Liver (tissue), 9 donors: Measurements from ENCODE around the gene FYCO1. TPM values are rescaled to one million over a fixed set of nuclear protein-coding genes. Genes with fewer than 3 reads are reported as not detected.

Experiments used
- DNase-seq: peaks from one replicate; pipeline ENCODE4 v3.0.0-alpha.2; 2017; ENCODE audit warnings: low spot score
- H3K27ac ChIP-seq, 2 donors: one replicate each; pipeline ENCODE4 v1.7.0; 2013; ENCODE audit warnings: inconsistent platforms in 2 of 2, low read length in 2 of 2, control low read depth in 1 of 2, low read depth in 1 of 2, mild to moderate bottlenecking in 1 of 2
- H3K27me3 ChIP-seq, 4 donors: one replicate each; pipeline versions ENCODE4 v1.6.1 to v1.7.0; 2013; ENCODE audit warnings: low read length in 3 of 4, inconsistent platforms in 1 of 4, mild to moderate bottlenecking in 1 of 4, moderate library complexity in 1 of 4; ENCODE audit not compliant: control insufficient read depth in 4 of 4, insufficient read depth in 4 of 4
- H3K36me3 ChIP-seq, 4 donors: one replicate each; pipeline versions ENCODE4 v1.6.1 to v1.7.0; 2013; ENCODE audit warnings: low read length in 3 of 4, mild to moderate bottlenecking in 3 of 4, low read depth in 1 of 4, moderate library complexity in 1 of 4; ENCODE audit not compliant: control insufficient read depth in 4 of 4, insufficient read depth in 3 of 4
- H3K4me1 ChIP-seq, 4 donors: one replicate each; pipeline versions ENCODE4 v1.6.1 to v1.7.0; 2013; ENCODE audit warnings: low read length in 3 of 4, mild to moderate bottlenecking in 3 of 4, moderate library complexity in 1 of 4; ENCODE audit not compliant: control insufficient read depth in 4 of 4, insufficient read depth in 4 of 4
- H3K4me3 ChIP-seq, 3 donors: one replicate each; pipeline versions ENCODE4 v1.6.1 to v1.7.0; 2013; ENCODE audit warnings: low read length in 3 of 3, control low read depth in 1 of 3, low read depth in 1 of 3, mild to moderate bottlenecking in 1 of 3
- H3K9ac ChIP-seq, 2 donors: one replicate each; pipeline ENCODE4 v1.7.0; 2013; ENCODE audit warnings: low read length in 2 of 2, mild to moderate bottlenecking in 2 of 2, moderate library complexity in 2 of 2, control low read depth in 1 of 2, low read depth in 1 of 2
- H3K9me3 ChIP-seq, 4 donors: one replicate each; pipeline versions ENCODE4 v1.6.1 to v1.7.0; 2013; ENCODE audit warnings: low read length in 3 of 4; ENCODE audit not compliant: control insufficient read depth in 4 of 4
- EGR1 ChIP-seq, 2 donors: IDR thresholded peaks; 2 replicates each; pipeline ENCODE4 v1.6.1; 2016 to 2018; ENCODE audit warnings: antibody characterized with exemption in 2 of 2, low read depth in 2 of 2
- FOXA1 ChIP-seq: IDR thresholded peaks from 2 replicates; pipeline ENCODE4 v1.6.1; 2016; ENCODE audit warnings: antibody characterized with exemption
- GABPA ChIP-seq, 2 donors: IDR thresholded peaks in 1 of 2; conservative IDR thresholded peaks in 1 of 2; 2 replicates each; pipeline ENCODE4 v1.6.1; 2016; ENCODE audit warnings: antibody characterized with exemption in 2 of 2, mild to moderate bottlenecking in 1 of 2, moderate library complexity in 1 of 2
- HNF4A ChIP-seq, 2 donors: conservative IDR thresholded peaks; 2 replicates each; pipeline ENCODE4 v1.6.1; 2016; ENCODE audit warnings: antibody characterized with exemption in 2 of 2, mild to moderate bottlenecking in 2 of 2
- HNF4G ChIP-seq: IDR thresholded peaks from 2 replicates; pipeline ENCODE4 v1.6.1; 2016; ENCODE audit warnings: antibody characterized with exemption
- JUND ChIP-seq, 2 donors: IDR thresholded peaks; 2 replicates each; pipeline ENCODE4 v1.6.1; 2016; ENCODE audit warnings: antibody characterized with exemption in 2 of 2
- NR2F2 ChIP-seq: IDR thresholded peaks from 2 replicates; pipeline ENCODE4 v1.6.1; 2016; ENCODE audit warnings: antibody characterized with exemption
- RAD21 ChIP-seq, 2 donors: IDR thresholded peaks; 2 replicates each; pipeline ENCODE4 v1.6.1; 2016; ENCODE audit warnings: antibody characterized with exemption in 2 of 2, mild to moderate bottlenecking in 2 of 2
- RXRA ChIP-seq, 2 donors: IDR thresholded peaks; 2 replicates each; pipeline ENCODE4 v1.6.1; 2017 to 2018; ENCODE audit warnings: antibody characterized with exemption in 2 of 2, mild to moderate bottlenecking in 1 of 2
- SP1 ChIP-seq: IDR thresholded peaks from 2 replicates; pipeline ENCODE4 v1.6.1; 2018; ENCODE audit warnings: antibody characterized with exemption, mild to moderate bottlenecking
- TAF1 ChIP-seq: conservative IDR thresholded peaks from 2 replicates; pipeline ENCODE4 v1.6.1; 2016; ENCODE audit warnings: antibody characterized with exemption, mild to moderate bottlenecking
- YY1 ChIP-seq: IDR thresholded peaks from 2 replicates; pipeline ENCODE4 v1.6.1; 2016; ENCODE audit warnings: antibody characterized with exemption, mild to moderate bottlenecking
- ZBTB33 ChIP-seq: IDR thresholded peaks from 2 replicates; pipeline ENCODE4 v1.6.1; 2016; ENCODE audit warnings: antibody characterized with exemption
- WGBS: extraction: QIAGEN DNeasy Blood & Tissue Kit; methylation state at CpG from one replicate; pipeline ENCODE4 v1.1.7; 2013; 5-methylcytosine and 5-hydroxymethylcytosine counted together
- polyA plus RNA-seq, 2 donors: library from polyadenylated mRNA; stranded (reverse) in 1 of 2; unstranded in 1 of 2; fragments of 200-250 nt in 1 of 2; fragments of >200 nt in 1 of 2; fragmentation: Nextera tagmentation in 1 of 2; extraction: Ambion mirVana in 1 of 2; gene quantifications; one replicate each; pipeline versions ENCODE4 v1.2.1 to v1.2.3, GENCODE V29; 2013 to 2015
- total RNA-seq, 2 donors: library from RNA; depleted of rRNA; stranded (reverse); fragments of >200 nt; gene quantifications; one replicate each; pipeline ENCODE4 v1.2.3, GENCODE V29; 2014
- TF ChIP-seq, protein P1 (sequence below): IDR thresholded peaks from 2 replicates; pipeline ENCODE4 v1.6.1; 2016; ENCODE audit warnings: antibody characterized with exemption
- TF ChIP-seq, protein P2 (sequence below): IDR thresholded peaks from 2 replicates; pipeline ENCODE4 v1.6.1; 2016; ENCODE audit warnings: antibody characterized with exemption, mild to moderate bottlenecking
- TF ChIP-seq, protein P3 (sequence below): IDR thresholded peaks from 2 replicates; pipeline ENCODE4 v1.6.1; 2016; ENCODE audit warnings: antibody characterized with exemption
- donor health status: healthy.
- donor health status: healthy.
- donor health status: healthy.
- donor health status: healthy.
- donor health status: healthy.

The FYCO1 gene
- total and polyA plus RNA-seq, 4 donors: 3.0 to 17.1 (median 10.2) TPM

GRCh38 chr3:45950686-45951600, 44.7 kb downstream of the FYCO1 start:
- 95% methylated on average over 6 of the region's 6 CpGs for WGBS

GRCh38 chr3:45950131-45950530, 45.5 kb downstream of the FYCO1 start:
- TF ChIP-seq HNF4G: no peak
- no peaks in the 10 kb centered on the region for H3K27me3 ChIP-seq
- 94% methylated on average over 2 of the region's 2 CpGs for WGBS
- H3K4me1 ChIP-seq: peaks cover 0 to 8% (median 4%) of the 10 kb centered on the region in 4 donors
- peak overlapping the region in 1 of 2 donors; percentile 28 for H3K27ac ChIP-seq
- H3K4me3 ChIP-seq: no peak overlapping the region
- H3K9me3 ChIP-seq: no peaks in the 10 kb centered on the region
- no peak for DNase-seq
- H3K36me3 ChIP-seq: peaks cover 3 to 68% (median 31%) of the 10 kb centered on the region in 4 donors
- H3K9ac ChIP-seq: no peak overlapping the region

More at GRCh38 chr3:45950686-45951600, 44.7 kb downstream of the FYCO1 start:
- DNase-seq: no peak
- Histone ChIP-seq H3K36me3 (peaks cover 6 to 68% (median 36%) of the 10 kb centered on the region in 4 donors), H3K4me1 (peaks cover 0 to 8% (median 4%) of the 10 kb centered on the region in 4 donors), H3K27ac (peak overlapping the region in 1 of 2 donors; percentile 28), H3K4me3 (no peak overlapping the region), H3K9ac (no peak overlapping the region), H3K9me3 (no peaks in the 10 kb centered on the region), H3K27me3 (no peaks in the 10 kb centered on the region)
- TF ChIP-seq, protein P1, sequence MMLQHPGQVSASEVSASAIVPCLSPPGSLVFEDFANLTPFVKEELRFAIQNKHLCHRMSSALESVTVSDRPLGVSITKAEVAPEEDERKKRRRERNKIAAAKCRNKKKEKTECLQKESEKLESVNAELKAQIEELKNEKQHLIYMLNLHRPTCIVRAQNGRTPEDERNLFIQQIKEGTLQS: no peak
- no peak for TF ChIP-seq HNF4A (conservative IDR thresholded peaks at IDR 0.05)
- no peak for TF ChIP-seq FOXA1
- TF ChIP-seq, protein P2, sequence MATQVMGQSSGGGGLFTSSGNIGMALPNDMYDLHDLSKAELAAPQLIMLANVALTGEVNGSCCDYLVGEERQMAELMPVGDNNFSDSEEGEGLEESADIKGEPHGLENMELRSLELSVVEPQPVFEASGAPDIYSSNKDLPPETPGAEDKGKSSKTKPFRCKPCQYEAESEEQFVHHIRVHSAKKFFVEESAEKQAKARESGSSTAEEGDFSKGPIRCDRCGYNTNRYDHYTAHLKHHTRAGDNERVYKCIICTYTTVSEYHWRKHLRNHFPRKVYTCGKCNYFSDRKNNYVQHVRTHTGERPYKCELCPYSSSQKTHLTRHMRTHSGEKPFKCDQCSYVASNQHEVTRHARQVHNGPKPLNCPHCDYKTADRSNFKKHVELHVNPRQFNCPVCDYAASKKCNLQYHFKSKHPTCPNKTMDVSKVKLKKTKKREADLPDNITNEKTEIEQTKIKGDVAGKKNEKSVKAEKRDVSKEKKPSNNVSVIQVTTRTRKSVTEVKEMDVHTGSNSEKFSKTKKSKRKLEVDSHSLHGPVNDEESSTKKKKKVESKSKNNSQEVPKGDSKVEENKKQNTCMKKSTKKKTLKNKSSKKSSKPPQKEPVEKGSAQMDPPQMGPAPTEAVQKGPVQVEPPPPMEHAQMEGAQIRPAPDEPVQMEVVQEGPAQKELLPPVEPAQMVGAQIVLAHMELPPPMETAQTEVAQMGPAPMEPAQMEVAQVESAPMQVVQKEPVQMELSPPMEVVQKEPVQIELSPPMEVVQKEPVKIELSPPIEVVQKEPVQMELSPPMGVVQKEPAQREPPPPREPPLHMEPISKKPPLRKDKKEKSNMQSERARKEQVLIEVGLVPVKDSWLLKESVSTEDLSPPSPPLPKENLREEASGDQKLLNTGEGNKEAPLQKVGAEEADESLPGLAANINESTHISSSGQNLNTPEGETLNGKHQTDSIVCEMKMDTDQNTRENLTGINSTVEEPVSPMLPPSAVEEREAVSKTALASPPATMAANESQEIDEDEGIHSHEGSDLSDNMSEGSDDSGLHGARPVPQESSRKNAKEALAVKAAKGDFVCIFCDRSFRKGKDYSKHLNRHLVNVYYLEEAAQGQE: no peak
- TF ChIP-seq TAF1: no peak
- TF ChIP-seq NR2F2: no peak
- no peak for TF ChIP-seq YY1
- TF ChIP-seq RAD21 (IDR thresholded peaks at IDR 0.05): no peak
- no peak for TF ChIP-seq GABPA (IDR thresholded peaks at IDR 0.05 in 1 of 2, conservative IDR thresholded peaks at IDR 0.05 in 1 of 2)
- TF ChIP-seq, protein P3, sequence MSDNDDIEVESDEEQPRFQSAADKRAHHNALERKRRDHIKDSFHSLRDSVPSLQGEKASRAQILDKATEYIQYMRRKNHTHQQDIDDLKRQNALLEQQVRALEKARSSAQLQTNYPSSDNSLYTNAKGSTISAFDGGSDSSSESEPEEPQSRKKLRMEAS: no peak
- no peak for TF ChIP-seq JUND (IDR thresholded peaks at IDR 0.05)
- TF ChIP-seq EGR1 (IDR thresholded peaks at IDR 0.05; ENCODE audit: low read depth in 2 of 2): no peak
- no peak for TF ChIP-seq RXRA (IDR thresholded peaks at IDR 0.05)

- no peak overlapping the region for H3K4me3 ChIP-seq
- no peak for DNase-seq
- peaks cover 0 to 8% (median 4%) of the 10 kb centered on the region in 4 donors for H3K4me1 ChIP-seq
- H3K27ac ChIP-seq: no peak overlapping the region
- 99% methylated on average over 4 of the region's 4 CpGs for WGBS
- no peak overlapping the region for H3K9ac ChIP-seq
- H3K36me3 ChIP-seq: peaks cover 0 to 65% (median 27%) of the 10 kb centered on the region in 4 donors
- H3K9me3 ChIP-seq: no peaks in the 10 kb centered on the region
- H3K27me3 ChIP-seq: no peaks in the 10 kb centered on the region
- no peak for TF ChIP-seq SP1
- TF ChIP-seq GABPA (IDR thresholded peaks at IDR 0.05 in 1 of 2, conservative IDR thresholded peaks at IDR 0.05 in 1 of 2): no peak
- TF ChIP-seq EGR1 (IDR thresholded peaks at IDR 0.05; ENCODE audit: low read depth in 2 of 2): no peak
- no peak for TF ChIP-seq TAF1
- no peak for TF ChIP-seq FOXA1
- no peak for TF ChIP-seq NR2F2
- TF ChIP-seq, protein P1: no peak
- TF ChIP-seq HNF4A (conservative IDR thresholded peaks at IDR 0.05): no peak
- TF ChIP-seq, protein P2: no peak
- no peak for TF ChIP-seq YY1
- TF ChIP-seq ZBTB33: no peak
Measured at GRCh38 chr3:45949432-45949831, 46.2 kb downstream of the FYCO1 start.
